A549 (cell line): ENCODE results near the gene ACE.

Experiments used
- BHLHE40 ChIP-seq: IDR thresholded peaks from 2 replicates; pipeline ENCODE4 v1.6.1; 2012; ENCODE audit warnings: low read depth, low read length, inconsistent platforms
- CTCF ChIP-seq: fragments of >200 bp; sonication (Bioruptor Twin); formaldehyde crosslinking; IDR thresholded peaks from 3 replicates; pipeline ENCODE4 v1.5.1; 2016
- RAD21 ChIP-seq, 2 experiments: fragments of >200 bp in 1 of 2; sonication (Bioruptor Twin) in 1 of 2; formaldehyde crosslinking in 1 of 2; IDR thresholded peaks in 1 of 2; conservative IDR thresholded peaks in 1 of 2; 2 replicates in 1 of 2; 3 replicates in 1 of 2; pipeline ENCODE4 v1.6.1; 2012 to 2018; ENCODE audit warnings: inconsistent platforms in 1 of 2

DNA sequence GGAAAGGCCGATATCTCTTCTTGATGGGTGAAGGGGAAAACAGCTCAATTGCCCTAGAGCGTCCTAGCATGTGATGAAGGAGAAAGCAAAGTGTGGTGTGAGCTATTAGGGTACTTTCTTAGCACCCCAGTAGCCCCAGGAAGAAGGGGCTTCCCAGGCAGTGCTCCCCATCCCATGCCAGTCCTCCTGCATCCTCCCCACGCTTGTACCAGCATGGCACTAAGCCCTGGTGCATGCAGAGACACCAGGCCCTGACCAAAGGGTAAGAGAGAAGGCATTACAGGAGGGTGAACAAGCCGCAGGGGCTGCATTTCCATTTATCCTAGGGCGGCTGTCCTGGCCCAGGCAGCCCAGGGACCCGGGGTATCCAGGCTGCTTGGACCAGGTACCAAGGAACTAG lies 33.8 kb upstream of the ACE start:
- no peak for TF ChIP-seq CTCF
- no peak for TF ChIP-seq RAD21 (conservative IDR thresholded peaks at IDR 0.05 in 1 of 2, IDR thresholded peaks at IDR 0.05 in 1 of 2)
- TF ChIP-seq BHLHE40: no peak
